ENCODE results near the gene TIMP2. TPM values are rescaled to one million over a fixed set of nuclear protein-coding genes. Genes with fewer than 3 reads are reported as not detected.
"Not testable (repeated sequence)": the region's sequence is repeated elsewhere in the genome, so short reads cannot be mapped to it uniquely, and the experiment has no call there.

Gene TIMP2, protein sequence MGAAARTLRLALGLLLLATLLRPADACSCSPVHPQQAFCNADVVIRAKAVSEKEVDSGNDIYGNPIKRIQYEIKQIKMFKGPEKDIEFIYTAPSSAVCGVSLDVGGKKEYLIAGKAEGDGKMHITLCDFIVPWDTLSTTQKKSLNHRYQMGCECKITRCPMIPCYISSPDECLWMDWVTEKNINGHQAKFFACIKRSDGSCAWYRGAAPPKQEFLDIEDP
- 132 TPM for total RNA-seq
- long read RNA-seq, transcript TIMP2-201 (5 exons, 3,652 nt) = major isoform, 10 of 45 reads
- long read RNA-seq, partial matches to known transcripts = 0 of 45 reads
- long read RNA-seq, other reads (novel, unspliced or antisense) = 35 of 45 reads

GRCh38 chr17:78925234-78925633 lies at the start of gene TIMP2:
Gene TIMP2, minus strand, starts transcription at chr17:78925387. Its CDS starts 299 bp downstream, at chr17:78925088.
- ATAC-seq (peak; percentile 77), DNase-seq (peak; percentile 93)
- intact Hi-C loops (cut with micrococcal nuclease) = loop anchor here (10.0 kb wide), 1 partner anchor 50 kb away; the partner anchor contains the start of gene LGALS3BP

DNA sequence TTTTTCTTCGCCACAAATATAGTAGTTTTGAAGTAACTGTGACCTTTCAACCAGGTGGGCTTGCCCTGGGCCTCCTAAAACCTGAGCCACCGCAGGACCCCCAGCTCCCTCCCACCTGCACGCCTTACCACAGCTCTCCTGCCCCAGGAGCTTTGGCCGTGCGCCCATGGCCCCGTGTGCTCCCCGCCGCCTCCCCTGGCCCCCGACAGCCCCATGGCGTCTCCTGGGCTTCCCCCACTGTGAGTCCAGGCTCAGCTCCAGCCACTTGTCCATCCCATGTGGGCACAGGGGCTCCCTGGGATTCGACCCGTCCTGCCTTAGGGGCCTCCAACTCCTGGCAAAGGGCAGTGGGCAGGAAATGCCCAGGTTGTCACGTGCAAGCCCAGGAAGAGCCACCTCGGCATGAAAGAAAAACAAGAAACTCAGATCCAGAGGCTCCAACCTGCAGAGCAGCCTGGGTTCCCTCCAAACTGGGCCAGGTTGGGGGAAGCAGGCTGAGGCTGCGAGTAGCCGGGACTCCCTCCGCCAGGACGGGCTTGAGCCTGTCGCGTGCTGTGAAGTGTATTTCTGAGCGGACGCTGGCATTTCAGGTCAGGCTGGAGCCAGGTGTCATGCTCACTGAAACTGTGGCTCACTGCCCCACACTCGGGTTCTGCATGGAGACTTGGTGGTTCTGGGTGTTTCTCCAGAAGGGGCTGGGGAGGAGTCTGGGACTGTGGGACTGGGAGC lies 48.8 kb upstream of the TIMP2 start:
- DNase-seq = no peak
- intact Hi-C loops (cut with micrococcal nuclease) = loop anchor here (5.0 to 10.0 kb wide), 2 partner anchors 49 to 102 kb away; partner anchors contain the start of gene TIMP2

GRCh38 chr17:78973196-78973595 lies 48.0 kb upstream of the TIMP2 start:
- DNase-seq (peak; percentile 64), ATAC-seq (no peak)
- intact Hi-C loops (cut with micrococcal nuclease) = loop anchor here (5.0 to 10.0 kb wide), 2 partner anchors 48 to 101 kb away; partner anchors contain the start of gene TIMP2

More for the DNA sequence above, 48.8 kb upstream of the TIMP2 start:
- ATAC-seq = no peak

- intact Hi-C loops (cut with micrococcal nuclease) = loop anchor here (5.0 to 10.0 kb wide), 2 partner anchors 48 to 100 kb away; partner anchors contain the start of gene TIMP2
- ATAC-seq (no peak), DNase-seq (no peak)
Observed at GRCh38 chr17:78972507-78973105, 47.4 kb upstream of the TIMP2 start.

- intact Hi-C loops (cut with micrococcal nuclease) = loop anchor here (5.0 to 10.0 kb wide), 2 partner anchors 47 to 100 kb away; partner anchors contain the start of gene TIMP2
- ATAC-seq (no peak), DNase-seq (no peak)
Observed at GRCh38 chr17:78971756-78972506, 46.7 kb upstream of the TIMP2 start.

DNA sequence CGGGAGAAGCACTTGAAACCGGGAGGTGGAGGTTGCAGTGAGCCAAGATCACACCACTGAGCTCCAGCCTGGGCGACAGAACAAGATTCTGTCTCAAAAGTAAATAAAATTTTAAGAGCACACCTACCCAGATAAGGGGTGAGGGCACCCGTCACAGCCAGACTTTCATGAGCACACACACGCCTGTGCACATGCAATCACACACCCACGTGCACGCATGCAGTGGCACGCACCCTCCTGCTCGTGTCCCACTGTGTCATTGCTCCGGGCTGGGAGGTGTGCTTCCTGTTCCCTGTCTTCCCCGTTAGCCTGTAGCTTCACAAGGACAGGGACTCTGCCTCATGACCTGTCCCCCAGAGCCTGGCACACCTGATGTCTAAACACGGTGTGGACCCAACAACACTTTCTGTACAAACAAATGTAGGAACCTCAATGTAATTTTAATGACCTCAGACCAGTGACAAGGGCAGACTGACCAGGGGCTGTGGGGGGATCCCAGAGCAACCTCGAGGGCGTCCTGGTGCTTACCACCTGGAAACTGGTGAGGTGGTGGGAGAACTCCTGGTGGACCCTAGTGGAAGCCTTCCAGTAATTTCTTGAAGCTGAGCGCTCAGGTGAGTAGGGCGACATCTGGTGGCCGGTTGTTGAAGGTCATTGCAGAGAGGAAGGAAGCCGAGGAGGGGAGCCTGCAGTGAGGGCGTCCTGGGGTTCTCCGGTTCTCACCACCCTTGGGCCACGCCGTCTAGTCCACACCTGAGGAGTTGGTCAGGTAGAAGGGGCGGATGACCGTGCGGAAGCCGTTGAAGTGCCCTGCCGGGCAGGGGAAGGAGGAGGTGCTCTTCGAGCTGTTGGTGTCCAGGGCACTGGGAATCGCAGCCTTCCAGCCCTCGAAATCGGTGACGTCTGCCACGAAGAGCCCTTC lies 45.9 kb upstream of the TIMP2 start:
- intact Hi-C loops (cut with micrococcal nuclease) = loop anchor here (5.0 to 10.0 kb wide), 2 partner anchors 46 to 99 kb away; partner anchors contain the start of gene TIMP2
- DNase-seq = peak; percentile 90
- peak; percentile 51 for ATAC-seq

GRCh38 chr17:78969865-78970264 lies 44.7 kb upstream of the TIMP2 start:
- ATAC-seq = no peak
- intact Hi-C loops (cut with micrococcal nuclease) = loop anchor here (5.0 to 10.0 kb wide), 2 partner anchors 45 to 98 kb away; partner anchors contain the start of gene TIMP2
- no peak for DNase-seq

- ATAC-seq (no peak), DNase-seq (no peak)
- intact Hi-C loops (cut with micrococcal nuclease) = no loop called here
Observed at GRCh38 chr17:78967782-78968362, 42.7 kb upstream of the TIMP2 start.

GRCh38 chr17:78966910-78967600 lies 41.9 kb upstream of the TIMP2 start:
- ATAC-seq (no peak), DNase-seq (no peak)
- intact Hi-C loops (cut with micrococcal nuclease) = no loop called here

GRCh38 chr17:78966123-78966813 lies 41.1 kb upstream of the TIMP2 start:
- ATAC-seq (no peak), DNase-seq (no peak)
- intact Hi-C loops (cut with micrococcal nuclease) = no loop called here

DNA sequence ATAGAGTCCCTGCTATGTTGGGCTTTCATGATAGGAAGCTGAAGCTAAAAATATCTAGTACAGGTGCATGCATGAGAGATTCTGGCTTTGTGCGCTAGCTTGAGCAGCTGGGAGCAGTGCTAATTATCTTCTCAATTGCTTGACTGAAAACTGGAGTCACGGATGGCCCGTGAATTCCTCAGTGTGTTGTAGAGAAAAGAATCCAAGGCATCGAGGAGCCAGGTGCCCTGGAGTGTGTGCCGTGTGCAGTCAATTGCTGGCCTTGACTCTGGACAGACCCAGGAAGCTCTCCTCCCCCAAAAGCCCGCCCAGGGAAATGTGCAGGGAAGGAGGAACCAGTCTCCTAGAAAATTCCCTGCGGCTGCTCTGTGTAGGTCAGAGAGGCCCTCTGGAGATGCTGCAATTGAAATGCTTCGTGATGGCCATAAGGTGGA lies 40.3 kb upstream of the TIMP2 start:
- intact Hi-C loops (cut with micrococcal nuclease) = no loop called here
- no peak for DNase-seq
- ATAC-seq = no peak

DNA sequence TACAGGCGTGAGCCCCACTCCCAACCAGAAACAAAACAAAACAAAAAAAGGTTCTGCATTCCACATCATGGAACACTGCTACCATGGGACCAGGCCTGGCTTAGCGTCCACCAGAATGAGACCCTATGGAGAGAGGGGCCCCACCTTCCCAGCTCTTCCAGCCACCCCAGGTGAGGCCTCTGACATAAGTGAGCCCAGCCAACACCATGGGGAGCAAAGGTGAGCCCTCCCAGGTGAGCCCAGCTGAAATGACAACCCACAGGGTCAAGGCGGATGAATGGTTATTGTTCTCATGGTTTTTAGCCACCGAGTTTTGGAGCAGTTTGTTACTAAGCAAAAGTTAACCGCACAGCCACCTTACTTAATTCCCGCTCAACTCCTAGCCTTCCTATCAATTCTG lies 38.2 kb upstream of the TIMP2 start:
- ATAC-seq (no peak), DNase-seq (no peak)
- intact Hi-C loops (cut with micrococcal nuclease) = no loop called here

DNA sequence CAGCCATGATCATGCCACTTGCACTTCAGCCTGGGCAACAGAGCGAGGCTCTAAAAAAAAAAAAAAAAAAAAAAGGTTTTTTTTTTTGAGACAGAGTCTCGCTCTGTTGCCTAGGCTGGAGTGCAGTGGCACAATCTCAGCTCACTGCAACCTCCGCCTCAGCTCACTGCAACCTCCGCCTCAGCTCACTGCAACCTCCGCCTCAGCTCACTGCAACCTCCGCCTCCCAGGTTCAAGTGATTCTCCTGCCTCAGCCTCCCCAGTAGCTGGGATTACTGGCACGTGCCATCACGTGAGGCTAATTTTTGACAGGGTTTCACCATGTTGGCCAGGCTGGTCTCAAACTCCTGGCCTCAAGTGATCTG lies 37.8 kb upstream of the TIMP2 start:
- ATAC-seq; DNase-seq; intact Hi-C loops (cut with micrococcal nuclease): not testable (repeated sequence)

- no peak for DNase-seq
- intact Hi-C loops (cut with micrococcal nuclease) = no loop called here
- ATAC-seq = peak; percentile 32
Observed at GRCh38 chr17:78962345-78962983, 37.3 kb upstream of the TIMP2 start.

DNA sequence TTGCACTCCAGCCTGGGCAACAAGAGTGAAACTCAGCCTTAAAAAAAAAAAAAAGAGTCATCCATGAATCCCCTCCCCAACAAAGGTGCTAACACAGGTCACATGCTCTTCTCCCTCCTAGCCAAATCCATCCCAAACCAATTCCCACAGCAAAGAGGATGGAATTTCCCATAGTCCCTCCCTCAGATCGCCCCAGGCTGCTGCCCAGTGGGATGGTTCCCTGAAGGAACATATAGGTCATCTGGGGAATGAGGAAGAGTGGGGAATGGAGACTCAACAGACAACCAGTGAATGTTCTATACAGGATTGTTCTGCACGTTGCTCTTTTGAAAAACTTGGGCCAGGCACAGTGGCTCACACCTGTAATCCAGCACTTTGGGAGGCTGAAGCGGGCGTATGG lies 36.4 kb upstream of the TIMP2 start:
- DNase-seq = no peak
- no peak for ATAC-seq
- intact Hi-C loops (cut with micrococcal nuclease) = no loop called here

DNA sequence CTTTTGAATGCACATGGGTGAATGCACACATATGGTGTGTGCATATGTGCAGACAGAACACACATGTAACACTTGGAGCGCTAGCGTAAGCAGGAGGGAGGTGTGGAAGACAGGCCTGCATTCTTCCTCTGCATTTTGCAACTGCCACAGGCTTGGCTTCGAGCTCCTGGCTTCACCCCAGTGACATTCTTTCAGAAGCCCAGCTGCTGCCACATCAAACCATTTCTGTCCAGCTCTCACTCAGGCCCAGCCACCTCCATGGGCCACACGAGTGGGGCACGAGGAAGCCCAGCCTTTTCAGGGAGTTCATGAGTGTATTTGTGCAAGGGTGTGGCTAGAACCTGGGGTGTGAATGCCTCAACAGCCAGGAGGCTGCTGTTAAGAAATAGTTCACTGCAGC lies 35.7 kb upstream of the TIMP2 start:
- intact Hi-C loops (cut with micrococcal nuclease) = no loop called here
- peak; percentile 57 for DNase-seq
- peak; percentile 91 for ATAC-seq
